ENCODE measurements around the gene ELK4. TPM values are rescaled to one million over a fixed set of nuclear protein-coding genes. Genes with fewer than 3 reads are reported as not detected.

Gene ELK4
- total and polyA plus RNA-seq, 8 donors, result 3.5 to 38.7 (median 11.7) TPM

DNA sequence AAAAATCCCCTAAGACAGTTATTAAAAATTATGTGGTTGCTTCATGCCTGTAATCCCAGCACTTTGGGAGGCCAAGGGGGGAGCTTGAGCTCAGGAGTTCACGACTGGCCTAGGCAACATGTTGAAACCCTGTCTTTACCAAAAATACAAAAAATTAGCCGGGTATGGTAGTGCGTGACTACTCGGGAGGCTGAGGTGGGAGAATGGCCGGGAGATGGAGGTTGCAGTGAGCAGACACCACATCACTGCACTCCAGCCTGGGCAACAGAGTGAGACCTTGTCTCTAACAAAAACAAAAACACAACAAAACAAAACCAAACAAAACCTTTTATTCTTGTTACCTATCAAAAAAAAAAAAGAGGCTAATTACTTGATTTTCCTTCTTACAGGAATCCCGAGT is 2.1 kb downstream of the ELK4 start:
- Histone ChIP-seq H3K9me3 (no peaks in the 10 kb centered on the region), H3K4me1 (peaks cover 18 to 61% (median 40%) of the 10 kb centered on the region in 4 donors), H3K4me3 (peak overlapping the region in 1 of 4 donors; percentile 62), H3K36me3 (peaks cover 0 to 5% (median 2%) of the 10 kb centered on the region in 4 donors), H3K27ac (peak overlapping the region in 3 of 5 donors; percentile 96 to 99 (median 98)), H3K27me3 (no peaks in the 10 kb centered on the region)
- TF ChIP-seq POLR2AphosphoS5 (IDR thresholded peaks at IDR 0.05) (no peak), EP300 (IDR thresholded peaks at IDR 0.05) (no peak), POLR2A (IDR thresholded peaks at IDR 0.05) (no peak)
- TF ChIP-seq, protein P1, sequence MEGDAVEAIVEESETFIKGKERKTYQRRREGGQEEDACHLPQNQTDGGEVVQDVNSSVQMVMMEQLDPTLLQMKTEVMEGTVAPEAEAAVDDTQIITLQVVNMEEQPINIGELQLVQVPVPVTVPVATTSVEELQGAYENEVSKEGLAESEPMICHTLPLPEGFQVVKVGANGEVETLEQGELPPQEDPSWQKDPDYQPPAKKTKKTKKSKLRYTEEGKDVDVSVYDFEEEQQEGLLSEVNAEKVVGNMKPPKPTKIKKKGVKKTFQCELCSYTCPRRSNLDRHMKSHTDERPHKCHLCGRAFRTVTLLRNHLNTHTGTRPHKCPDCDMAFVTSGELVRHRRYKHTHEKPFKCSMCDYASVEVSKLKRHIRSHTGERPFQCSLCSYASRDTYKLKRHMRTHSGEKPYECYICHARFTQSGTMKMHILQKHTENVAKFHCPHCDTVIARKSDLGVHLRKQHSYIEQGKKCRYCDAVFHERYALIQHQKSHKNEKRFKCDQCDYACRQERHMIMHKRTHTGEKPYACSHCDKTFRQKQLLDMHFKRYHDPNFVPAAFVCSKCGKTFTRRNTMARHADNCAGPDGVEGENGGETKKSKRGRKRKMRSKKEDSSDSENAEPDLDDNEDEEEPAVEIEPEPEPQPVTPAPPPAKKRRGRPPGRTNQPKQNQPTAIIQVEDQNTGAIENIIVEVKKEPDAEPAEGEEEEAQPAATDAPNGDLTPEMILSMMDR (IDR thresholded peaks at IDR 0.05), result no peak
- DNase-seq, result peak in 1 of 2 donors; percentile 21
- intact Hi-C loops (cut with DNase I; ENCODE audit: low total_unique reads), result no loop called here
- WGBS, 5 donors, result 63 to 77% (median 71%) methylated on average over 6 of the region's 6 CpGs

DNA sequence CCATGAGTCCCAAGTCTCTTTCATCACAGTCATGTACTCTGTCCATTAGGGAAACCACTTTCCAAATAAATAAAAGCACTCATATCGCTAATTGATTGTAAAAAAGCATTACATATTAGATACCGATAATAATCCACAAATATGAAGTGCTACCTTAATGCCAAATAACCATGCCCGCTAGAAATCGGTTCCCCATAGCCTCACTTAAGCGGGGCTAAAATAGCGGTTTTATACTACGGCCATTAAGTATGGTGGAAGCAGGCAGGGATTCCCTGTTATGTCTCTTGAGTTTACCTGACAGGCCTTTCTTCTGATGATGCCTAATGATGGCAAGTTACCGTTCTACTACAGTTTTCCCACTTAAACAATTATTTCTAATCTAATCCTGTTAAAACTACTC is 3.9 kb downstream of the ELK4 start:
- DNase-seq, result no peak
- TF ChIP-seq EP300 (IDR thresholded peaks at IDR 0.05), result no peak
- no peak for TF ChIP-seq POLR2AphosphoS5 (IDR thresholded peaks at IDR 0.05)
- TF ChIP-seq POLR2A (IDR thresholded peaks at IDR 0.05), result no peak
- TF ChIP-seq, protein P1 (IDR thresholded peaks at IDR 0.05), result no peak
- no peaks in the 10 kb centered on the region for H3K27me3 ChIP-seq
- no peak overlapping the region for H3K4me3 ChIP-seq
- H3K4me1 ChIP-seq, result peaks cover 17 to 66% (median 44%) of the 10 kb centered on the region in 4 donors
- no peak overlapping the region for H3K27ac ChIP-seq
- intact Hi-C loops (cut with DNase I; ENCODE audit: low total_unique reads), result no loop called here
- H3K9me3 ChIP-seq, result no peaks in the 10 kb centered on the region
- peaks cover 0 to 16% (median 13%) of the 10 kb centered on the region in 4 donors for H3K36me3 ChIP-seq
- 82 to 90% (median 89%) methylated on average over 8 of the region's 8 CpGs for WGBS, 5 donors

DNA sequence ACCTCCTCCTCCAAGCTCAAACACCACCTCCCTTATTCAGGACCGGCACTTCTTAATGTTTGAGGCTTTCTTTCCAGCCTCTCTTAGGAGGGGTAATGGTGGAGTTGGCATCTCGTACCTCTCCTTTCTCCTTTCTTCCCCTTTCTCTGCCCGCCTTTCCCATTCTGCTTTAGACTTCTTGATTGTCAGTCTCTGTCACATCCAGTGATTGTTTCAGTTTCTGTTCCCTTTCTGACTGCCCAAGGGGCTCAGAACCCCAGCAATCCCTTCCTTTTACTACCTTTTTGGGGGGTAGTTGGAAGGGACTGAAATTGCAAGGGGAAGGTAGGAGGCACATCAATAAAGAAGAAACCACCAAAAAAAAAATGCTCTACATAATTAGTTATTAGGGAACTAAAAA is 5.6 kb downstream of the ELK4 start:
- no peak for TF ChIP-seq POLR2AphosphoS5 (IDR thresholded peaks at IDR 0.05)
- no peak for TF ChIP-seq POLR2A (IDR thresholded peaks at IDR 0.05)
- TF ChIP-seq EP300 (IDR thresholded peaks at IDR 0.05), result no peak
- TF ChIP-seq, protein P1 (IDR thresholded peaks at IDR 0.05), result no peak
- Histone ChIP-seq H3K4me3 (no peak overlapping the region), H3K36me3 (peaks cover 8 to 33% (median 30%) of the 10 kb centered on the region in 4 donors), H3K27me3 (no peaks in the 10 kb centered on the region), H3K27ac (no peak overlapping the region), H3K4me1 (peaks cover 12 to 58% (median 38%) of the 10 kb centered on the region in 4 donors), H3K9me3 (no peaks in the 10 kb centered on the region)
- DNase-seq, result no peak
- WGBS, 5 donors, result 78 to 94% (median 88%) methylated on average over 3 of the region's 3 CpGs
- intact Hi-C loops (cut with DNase I; ENCODE audit: low total_unique reads), result no loop called here

- H3K36me3 ChIP-seq, result peaks cover 16 to 56% (median 54%) of the 10 kb centered on the region in 4 donors
- no peaks in the 10 kb centered on the region for H3K27me3 ChIP-seq
- WGBS, 5 donors, result 80 to 90% (median 87%) methylated on average over 4 of the region's 4 CpGs
- H3K9me3 ChIP-seq, result no peaks in the 10 kb centered on the region
- no peak overlapping the region for H3K4me3 ChIP-seq
- intact Hi-C loops (cut with DNase I; ENCODE audit: low total_unique reads), result no loop called here
- H3K27ac ChIP-seq, result no peak overlapping the region
- peaks cover 0 to 45% (median 28%) of the 10 kb centered on the region in 4 donors for H3K4me1 ChIP-seq
- no peak for TF ChIP-seq EP300 (IDR thresholded peaks at IDR 0.05)
- TF ChIP-seq, protein P1 (IDR thresholded peaks at IDR 0.05), result no peak
- no peak for TF ChIP-seq POLR2A (IDR thresholded peaks at IDR 0.05)
- TF ChIP-seq POLR2AphosphoS5 (IDR thresholded peaks at IDR 0.05), result no peak
- DNase-seq, result no peak
Measured at GRCh38 chr1:205623646-205624045, 8.2 kb downstream of the ELK4 start.
